ENCODE results near the gene OSBPL5.
"Not testable (repeated sequence)": the region's sequence is repeated elsewhere in the genome, so short reads cannot be mapped to it uniquely, and the experiment has no call there.

Gene OSBPL5

DNA sequence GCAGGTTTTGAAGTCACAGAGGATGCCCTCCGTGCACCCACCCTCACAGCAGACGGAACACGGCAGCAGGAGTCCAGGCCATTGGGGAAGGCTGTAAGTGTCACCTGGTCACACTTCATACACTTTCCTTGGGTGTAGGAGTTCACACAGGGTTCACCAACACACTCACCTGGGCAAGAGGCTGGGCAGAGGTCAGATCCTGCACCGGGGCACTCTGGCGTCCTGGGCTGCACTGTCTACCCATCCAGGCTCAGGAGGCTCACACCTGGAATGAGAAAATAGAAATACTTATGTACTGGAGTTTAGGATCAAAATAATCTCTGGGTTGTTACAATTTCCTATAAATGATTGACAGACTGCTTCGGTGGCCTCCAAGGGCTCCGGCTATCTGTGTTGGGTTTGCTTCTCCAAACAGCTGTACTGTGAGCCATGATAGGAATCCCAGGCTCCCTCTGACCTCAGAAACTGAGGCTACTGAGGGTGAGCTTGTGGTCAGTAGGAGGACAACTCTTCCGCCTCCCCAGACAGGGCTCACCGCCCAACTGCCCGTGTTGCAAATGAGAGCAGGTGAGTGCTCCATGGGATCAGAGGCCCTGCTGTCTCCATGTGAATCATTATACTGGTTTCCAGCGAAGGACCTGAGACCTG lies 87.8 kb downstream of the OSBPL5 start:
- TF ChIP-seq, protein P1, sequence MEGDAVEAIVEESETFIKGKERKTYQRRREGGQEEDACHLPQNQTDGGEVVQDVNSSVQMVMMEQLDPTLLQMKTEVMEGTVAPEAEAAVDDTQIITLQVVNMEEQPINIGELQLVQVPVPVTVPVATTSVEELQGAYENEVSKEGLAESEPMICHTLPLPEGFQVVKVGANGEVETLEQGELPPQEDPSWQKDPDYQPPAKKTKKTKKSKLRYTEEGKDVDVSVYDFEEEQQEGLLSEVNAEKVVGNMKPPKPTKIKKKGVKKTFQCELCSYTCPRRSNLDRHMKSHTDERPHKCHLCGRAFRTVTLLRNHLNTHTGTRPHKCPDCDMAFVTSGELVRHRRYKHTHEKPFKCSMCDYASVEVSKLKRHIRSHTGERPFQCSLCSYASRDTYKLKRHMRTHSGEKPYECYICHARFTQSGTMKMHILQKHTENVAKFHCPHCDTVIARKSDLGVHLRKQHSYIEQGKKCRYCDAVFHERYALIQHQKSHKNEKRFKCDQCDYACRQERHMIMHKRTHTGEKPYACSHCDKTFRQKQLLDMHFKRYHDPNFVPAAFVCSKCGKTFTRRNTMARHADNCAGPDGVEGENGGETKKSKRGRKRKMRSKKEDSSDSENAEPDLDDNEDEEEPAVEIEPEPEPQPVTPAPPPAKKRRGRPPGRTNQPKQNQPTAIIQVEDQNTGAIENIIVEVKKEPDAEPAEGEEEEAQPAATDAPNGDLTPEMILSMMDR (IDR thresholded peaks at IDR 0.05; ENCODE audit: poor library complexity, severe bottlenecking), result no peak
- H3K36me3 ChIP-seq (ENCODE audit: low read depth), result no peaks in the 10 kb centered on the region
- DNase-seq (ENCODE audit: low spot score), result no peak

DNA sequence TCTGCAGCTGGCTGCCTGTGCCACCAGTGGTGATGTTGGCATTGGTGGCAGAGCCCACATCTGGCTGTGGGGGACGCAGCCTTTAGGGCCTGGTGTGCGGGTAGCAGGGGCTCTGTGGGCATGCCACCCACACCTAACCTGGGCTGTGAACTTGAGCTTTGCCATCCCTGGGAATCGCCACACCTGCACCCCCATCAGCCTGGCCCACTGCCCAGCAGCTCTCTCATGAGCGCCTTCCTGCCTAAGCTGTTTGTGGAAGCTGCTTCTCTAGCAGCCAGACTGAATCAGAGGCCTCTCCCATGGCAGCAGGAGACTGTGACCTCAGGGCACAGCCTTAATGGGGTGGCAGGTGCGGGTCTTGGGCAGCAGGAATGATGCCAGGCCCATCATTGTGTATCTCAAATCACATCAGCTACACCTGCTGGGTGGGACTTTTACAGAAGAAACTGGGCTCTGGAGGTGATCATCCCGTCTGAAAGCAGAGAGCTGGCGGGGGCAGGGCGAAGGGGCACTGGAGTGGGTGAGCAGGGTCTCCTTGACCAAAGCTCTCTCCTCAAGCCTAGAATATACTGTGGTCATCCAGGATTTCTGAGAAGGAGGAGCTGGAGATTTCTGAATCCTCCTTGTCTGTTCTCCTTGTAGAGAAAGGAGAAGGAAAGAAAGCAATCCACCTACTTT lies 90.1 kb downstream of the OSBPL5 start:
- Histone ChIP-seq H3K4me1 (ENCODE audit: insufficient read depth, poor library complexity, severe bottlenecking) (no peaks in the 10 kb centered on the region), H3K4me3 (ENCODE audit: severe bottlenecking) (no peak overlapping the region), H3K36me3 (ENCODE audit: low read depth) (no peaks in the 10 kb centered on the region), H3K27ac (ENCODE audit: poor library complexity, severe bottlenecking) (no peak overlapping the region), H3K27me3 (ENCODE audit: insufficient read depth, poor library complexity, severe bottlenecking) (no peaks in the 10 kb centered on the region), H3K9me3 (ENCODE audit: severe bottlenecking) (no peaks in the 10 kb centered on the region)
- no peak for ATAC-seq (ENCODE audit: low read depth)
- DNase-seq (ENCODE audit: low spot score), result no peak
- TF ChIP-seq, protein P1 (IDR thresholded peaks at IDR 0.05; ENCODE audit: poor library complexity, severe bottlenecking), result no peak

More for the DNA sequence above, 87.8 kb downstream of the OSBPL5 start:
- Histone ChIP-seq H3K9me3 (ENCODE audit: severe bottlenecking) (no peaks in the 10 kb centered on the region), H3K4me1 (ENCODE audit: insufficient read depth, poor library complexity, severe bottlenecking) (no peaks in the 10 kb centered on the region), H3K4me3 (ENCODE audit: severe bottlenecking) (no peak overlapping the region), H3K27ac (ENCODE audit: poor library complexity, severe bottlenecking) (no peak overlapping the region), H3K27me3 (ENCODE audit: insufficient read depth, poor library complexity, severe bottlenecking) (no peaks in the 10 kb centered on the region)
- ATAC-seq (ENCODE audit: low read depth), result no peak

DNA sequence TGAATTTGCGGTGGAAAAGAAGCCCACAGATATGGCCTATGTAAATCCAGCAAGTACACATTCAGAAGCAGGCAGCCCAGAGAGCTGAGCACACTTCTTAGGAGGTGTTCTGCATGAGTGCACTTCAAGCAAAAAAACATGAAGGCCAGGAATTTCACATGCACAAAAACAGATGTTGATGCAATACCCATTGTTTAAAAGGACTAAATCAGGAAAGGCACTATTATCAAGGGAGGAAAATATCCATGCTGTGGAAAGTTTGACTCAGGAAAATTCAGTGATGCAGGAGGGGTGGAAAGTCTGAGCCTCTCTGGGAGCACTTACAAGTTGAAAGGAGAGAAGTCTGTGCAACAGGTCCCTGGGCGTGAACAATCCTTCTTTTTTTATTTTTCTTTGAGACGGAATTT lies 92.1 kb downstream of the OSBPL5 start:
- Histone ChIP-seq H3K4me1 (ENCODE audit: insufficient read depth, poor library complexity, severe bottlenecking) (no peaks in the 10 kb centered on the region), H3K27ac (ENCODE audit: poor library complexity, severe bottlenecking) (no peak overlapping the region), H3K27me3 (ENCODE audit: insufficient read depth, poor library complexity, severe bottlenecking) (no peaks in the 10 kb centered on the region), H3K9me3 (ENCODE audit: severe bottlenecking) (no peaks in the 10 kb centered on the region), H3K36me3 (ENCODE audit: low read depth) (no peaks in the 10 kb centered on the region), H3K4me3 (ENCODE audit: severe bottlenecking) (no peak overlapping the region)
- DNase-seq (ENCODE audit: low spot score) (no peak), ATAC-seq (ENCODE audit: low read depth) (no peak)
- TF ChIP-seq, protein P1 (IDR thresholded peaks at IDR 0.05; ENCODE audit: poor library complexity, severe bottlenecking), result no peak

DNA sequence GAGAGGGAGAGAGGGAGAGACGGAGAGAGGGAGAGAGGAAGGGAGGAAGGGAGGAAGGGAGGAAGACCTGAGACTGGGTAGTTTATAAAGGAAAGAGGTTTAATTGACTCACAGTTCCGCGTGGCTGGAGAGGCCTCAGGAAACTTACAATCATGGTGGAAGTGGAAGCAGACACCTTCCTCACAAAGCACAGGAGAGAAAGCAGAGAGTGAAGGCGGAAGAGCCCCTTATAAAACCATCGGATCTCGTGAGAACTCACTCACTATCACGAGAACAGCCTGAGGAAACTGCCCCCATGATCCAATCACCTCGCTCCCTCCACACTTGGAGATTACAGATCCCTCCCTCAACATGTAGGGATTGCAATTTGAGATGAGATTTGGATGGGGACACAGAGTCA lies 95.7 kb downstream of the OSBPL5 start:
- no peaks in the 10 kb centered on the region for H3K4me1 ChIP-seq (ENCODE audit: insufficient read depth, poor library complexity, severe bottlenecking)
- no peaks in the 10 kb centered on the region for H3K36me3 ChIP-seq (ENCODE audit: low read depth)
- DNase-seq (ENCODE audit: low spot score), result no peak
- no peaks in the 10 kb centered on the region for H3K9me3 ChIP-seq (ENCODE audit: severe bottlenecking)
- H3K27ac ChIP-seq (ENCODE audit: poor library complexity, severe bottlenecking), result no peak overlapping the region
- H3K27me3 ChIP-seq (ENCODE audit: insufficient read depth, poor library complexity, severe bottlenecking), result no peaks in the 10 kb centered on the region
- ATAC-seq (ENCODE audit: low read depth), result no peak
- TF ChIP-seq, protein P1 (IDR thresholded peaks at IDR 0.05; ENCODE audit: poor library complexity, severe bottlenecking), result no peak
- no peak overlapping the region for H3K4me3 ChIP-seq (ENCODE audit: severe bottlenecking)

DNA sequence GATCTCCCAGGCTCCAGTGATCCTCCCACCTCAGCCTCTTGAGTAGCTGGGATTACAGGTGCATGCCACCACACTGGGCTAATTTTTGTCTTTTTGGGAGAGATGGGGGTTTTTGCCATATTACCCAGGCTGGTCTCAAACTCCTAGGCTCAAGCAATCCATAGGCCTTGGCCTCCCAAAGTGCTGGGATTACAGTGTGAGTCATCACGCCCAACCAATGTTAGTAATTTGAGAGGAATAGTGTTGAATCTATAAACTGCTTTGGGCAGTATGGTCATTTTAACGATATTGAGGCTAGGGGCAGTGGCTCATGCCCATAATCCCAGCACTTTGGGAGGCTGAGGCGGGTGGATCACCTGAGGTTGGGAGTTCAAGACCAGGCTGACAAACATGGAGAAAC lies 98.8 kb downstream of the OSBPL5 start:
- not testable (repeated sequence) for H3K4me1 ChIP-seq (ENCODE audit: insufficient read depth, poor library complexity, severe bottlenecking); H3K36me3 ChIP-seq (ENCODE audit: low read depth); DNase-seq (ENCODE audit: low spot score); ATAC-seq (ENCODE audit: low read depth); H3K4me3 ChIP-seq (ENCODE audit: severe bottlenecking); H3K27me3 ChIP-seq (ENCODE audit: insufficient read depth, poor library complexity, severe bottlenecking); H3K9me3 ChIP-seq (ENCODE audit: severe bottlenecking); H3K27ac ChIP-seq (ENCODE audit: poor library complexity, severe bottlenecking)

DNA sequence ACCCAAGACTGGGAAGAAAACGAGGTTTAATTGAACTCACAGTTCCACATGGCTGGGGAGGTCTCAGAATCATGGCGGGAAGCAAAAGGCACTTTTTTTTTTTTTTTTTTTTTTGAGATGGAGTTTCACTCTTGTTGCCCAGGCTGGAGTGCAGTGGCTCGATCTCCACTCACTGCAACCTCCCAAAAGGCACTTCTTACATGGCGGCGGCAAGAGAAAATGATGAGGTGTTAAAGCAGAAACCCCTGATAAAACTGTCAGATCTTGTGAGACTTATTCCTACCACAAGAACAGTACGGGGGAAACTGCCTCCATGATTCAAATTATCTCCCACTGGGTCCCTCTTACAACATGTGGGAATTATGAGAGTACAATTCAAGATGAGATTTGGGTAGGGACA lies 100.4 kb downstream of the OSBPL5 start:
- ATAC-seq (ENCODE audit: low read depth); DNase-seq (ENCODE audit: low spot score); H3K4me1 ChIP-seq (ENCODE audit: insufficient read depth, poor library complexity, severe bottlenecking); H3K27me3 ChIP-seq (ENCODE audit: insufficient read depth, poor library complexity, severe bottlenecking); H3K27ac ChIP-seq (ENCODE audit: poor library complexity, severe bottlenecking); H3K36me3 ChIP-seq (ENCODE audit: low read depth); H3K9me3 ChIP-seq (ENCODE audit: severe bottlenecking); H3K4me3 ChIP-seq (ENCODE audit: severe bottlenecking): not testable (repeated sequence)

DNA sequence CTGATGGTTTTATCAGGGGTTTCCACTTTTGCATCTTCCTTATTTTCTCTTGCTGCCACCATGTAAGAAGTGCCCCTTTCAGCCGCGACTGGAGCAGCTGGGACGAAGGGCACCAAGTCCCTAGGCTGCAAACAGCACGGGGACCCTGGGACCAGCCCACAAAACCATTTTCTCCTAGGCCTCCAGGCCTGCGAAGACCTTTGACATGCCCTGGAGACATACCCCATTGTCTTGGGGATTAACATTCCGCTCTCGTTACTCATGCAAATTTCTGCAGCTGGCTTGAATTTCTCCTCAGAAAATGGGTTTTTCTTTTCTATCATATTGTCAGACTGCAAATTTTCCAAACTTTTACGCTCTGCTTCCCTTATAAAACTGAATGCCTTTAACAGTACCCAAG lies 101.2 kb downstream of the OSBPL5 start:
- not testable (repeated sequence) for H3K27me3 ChIP-seq (ENCODE audit: insufficient read depth, poor library complexity, severe bottlenecking); H3K4me3 ChIP-seq (ENCODE audit: severe bottlenecking); DNase-seq (ENCODE audit: low spot score); H3K36me3 ChIP-seq (ENCODE audit: low read depth); H3K4me1 ChIP-seq (ENCODE audit: insufficient read depth, poor library complexity, severe bottlenecking); H3K9me3 ChIP-seq (ENCODE audit: severe bottlenecking)
- ATAC-seq (ENCODE audit: low read depth), result peak; percentile 65; the same call in 2 of the 3 replicates
- peak overlapping the region; percentile 25 for H3K27ac ChIP-seq (ENCODE audit: poor library complexity, severe bottlenecking)

DNA sequence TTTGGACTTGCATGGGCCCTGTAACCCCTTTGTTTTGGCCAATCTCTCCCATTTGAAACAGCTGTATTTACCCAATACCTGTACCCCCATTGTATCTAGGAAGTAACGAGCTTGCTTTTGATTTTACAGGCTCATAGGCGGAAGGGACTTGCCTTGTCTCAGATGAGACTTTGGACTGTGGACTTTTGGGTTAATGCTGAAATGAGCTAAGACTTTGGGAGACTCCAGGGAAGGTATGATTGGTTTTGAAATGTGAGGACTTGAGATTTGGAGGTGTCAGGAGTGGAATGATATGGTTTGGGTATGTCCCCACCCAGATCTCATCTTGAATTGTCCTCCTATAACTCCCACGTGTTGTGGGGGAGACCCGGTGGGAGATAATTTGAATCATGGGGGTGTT lies 101.7 kb downstream of the OSBPL5 start:
- H3K36me3 ChIP-seq (ENCODE audit: low read depth); ATAC-seq (ENCODE audit: low read depth); H3K4me3 ChIP-seq (ENCODE audit: severe bottlenecking); H3K9me3 ChIP-seq (ENCODE audit: severe bottlenecking); H3K27ac ChIP-seq (ENCODE audit: poor library complexity, severe bottlenecking); DNase-seq (ENCODE audit: low spot score); H3K27me3 ChIP-seq (ENCODE audit: insufficient read depth, poor library complexity, severe bottlenecking): not testable (repeated sequence)
- peaks cover 12% of the 10 kb centered on the region for H3K4me1 ChIP-seq (ENCODE audit: insufficient read depth, poor library complexity, severe bottlenecking)
